ENCODE measurements around the gene SPAG9. TPM values are rescaled to one million over a fixed set of nuclear protein-coding genes. Genes with fewer than 3 reads are reported as not detected.

Gene SPAG9
- total and polyA plus RNA-seq, 2 donors (not counting 1 experiment from before 2014, with no cell fraction given) = 8.6 to 64.1 TPM

GRCh38 chr17:51132964-51133319 is 12.3 kb upstream of the SPAG9 start:
- Mint-ChIP-seq H3K4me3 (no peak overlapping the region), H3K9me3 (ENCODE audit: insufficient read depth) (peaks cover 4% of the 10 kb centered on the region), H3K4me1 (no peaks in the 10 kb centered on the region), H3K27ac (no peak overlapping the region), H3K27me3 (peaks cover 5% of the 10 kb centered on the region)
- intact Hi-C loops (cut with micrococcal nuclease) = no loop called here
- ChIA-PET POLR2A (no interaction called here), CTCF (no interaction called here)
- no peaks in the 10 kb centered on the region for H3K4me1 ChIP-seq (ENCODE audit: control insufficient read depth in 2 of 2, insufficient read depth in 2 of 2, low read length in 2 of 2)
- ATAC-seq (ENCODE audit: low read depth) = no peak
- no peaks in the 10 kb centered on the region for H3K36me3 ChIP-seq (replicated peaks in 1 of 2; ENCODE audit: control extremely low read depth in 1 of 2, control insufficient read depth in 1 of 2, extremely low read depth in 1 of 2, insufficient read depth in 2 of 2, low read length in 1 of 2)
- no peaks in the 10 kb centered on the region for H4K20me1 ChIP-seq (ENCODE audit: control insufficient read depth, insufficient read depth, low read length, poor library complexity, severe bottlenecking)
- H3K79me2 ChIP-seq (ENCODE audit: control insufficient read depth, insufficient read depth, low read length) = no peaks in the 10 kb centered on the region
- no peaks in the 10 kb centered on the region for H3K27me3 ChIP-seq (replicated peaks in 1 of 4; ENCODE audit: control extremely low read depth in 1 of 4, control insufficient read depth in 3 of 4, insufficient read depth in 4 of 4, low read length in 3 of 4)
- H3K9ac ChIP-seq (ENCODE audit: low read length) = no peak overlapping the region
- H2AFZ ChIP-seq (ENCODE audit: insufficient read depth, low read depth, low read length, poor library complexity, severe bottlenecking) = no peak overlapping the region
- no peak for DNase-seq
- no peak overlapping the region for H3K4me3 ChIP-seq (ENCODE audit: control extremely low read depth in 1 of 5, extremely low read depth in 1 of 5, insufficient read depth in 1 of 5, low read depth in 2 of 5, low read length in 4 of 5)
- no peak overlapping the region for H3K4me2 ChIP-seq (replicated peaks; ENCODE audit: low read depth, low read length, poor library complexity, severe bottlenecking)
- no peaks in the 10 kb centered on the region for H3K9me3 ChIP-seq (ENCODE audit: control extremely low read depth in 1 of 3, control insufficient read depth in 2 of 3, insufficient read depth in 1 of 3, low read length in 2 of 3)
- H3K27ac ChIP-seq (ENCODE audit: low read length in 2 of 2) = no peak overlapping the region
- no peak for TF ChIP-seq CTCF (IDR thresholded peaks at IDR 0.05)
- no peak for TF ChIP-seq EZH2 (IDR thresholded peaks at IDR 0.05; ENCODE audit: borderline replicate concordance, insufficient read depth, low read depth, low read length, poor library complexity, severe bottlenecking)

- Histone ChIP-seq H3K4me3 (ENCODE audit: control extremely low read depth in 1 of 5, extremely low read depth in 1 of 5, insufficient read depth in 1 of 5, low read depth in 2 of 5, low read length in 4 of 5) (no peak overlapping the region), H3K27me3 (replicated peaks in 1 of 4; ENCODE audit: control extremely low read depth in 1 of 4, control insufficient read depth in 3 of 4, insufficient read depth in 4 of 4, low read length in 3 of 4) (no peaks in the 10 kb centered on the region), H3K4me1 (ENCODE audit: control insufficient read depth in 2 of 2, insufficient read depth in 2 of 2, low read length in 2 of 2) (no peaks in the 10 kb centered on the region), H4K20me1 (ENCODE audit: control insufficient read depth, insufficient read depth, low read length, poor library complexity, severe bottlenecking) (no peaks in the 10 kb centered on the region), H3K9me3 (ENCODE audit: control extremely low read depth in 1 of 3, control insufficient read depth in 2 of 3, insufficient read depth in 1 of 3, low read length in 2 of 3) (no peaks in the 10 kb centered on the region), H2AFZ (ENCODE audit: insufficient read depth, low read depth, low read length, poor library complexity, severe bottlenecking) (no peak overlapping the region), H3K9ac (ENCODE audit: low read length) (no peak overlapping the region), H3K4me2 (replicated peaks; ENCODE audit: low read depth, low read length, poor library complexity, severe bottlenecking) (no peak overlapping the region), H3K79me2 (ENCODE audit: control insufficient read depth, insufficient read depth, low read length) (no peaks in the 10 kb centered on the region), H3K27ac (ENCODE audit: low read length in 2 of 2) (no peak overlapping the region), H3K36me3 (replicated peaks in 1 of 2; ENCODE audit: control extremely low read depth in 1 of 2, control insufficient read depth in 1 of 2, extremely low read depth in 1 of 2, insufficient read depth in 2 of 2, low read length in 1 of 2) (no peaks in the 10 kb centered on the region)
- Mint-ChIP-seq H3K9me3 (ENCODE audit: insufficient read depth) (no peaks in the 10 kb centered on the region), H3K27me3 (peaks cover 3% of the 10 kb centered on the region), H3K4me1 (no peaks in the 10 kb centered on the region), H3K4me3 (no peak overlapping the region), H3K27ac (no peak overlapping the region)
- POLR2A ChIA-PET = no interaction called here
- CTCF ChIA-PET = interaction anchor here (1.4 kb wide), 1 partner anchor 345 kb away, joined by 3 read pairs; no protein-coding TSS in a partner anchor
- WGBS (ENCODE audit: insufficient coverage) = 67% methylated on average over 1 of the region's 3 CpGs
- peak; percentile 27 for DNase-seq
- no peak for ATAC-seq (ENCODE audit: low read depth)
- TF ChIP-seq EZH2 (IDR thresholded peaks at IDR 0.05; ENCODE audit: borderline replicate concordance, insufficient read depth, low read depth, low read length, poor library complexity, severe bottlenecking) = no peak
- TF ChIP-seq CTCF (IDR thresholded peaks at IDR 0.05) = no peak
- intact Hi-C loops (cut with micrococcal nuclease) = no loop called here
Measured at GRCh38 chr17:51128076-51128475, 7.4 kb upstream of the SPAG9 start.

Data from B cell (primary cell).